GM15510 (cell line): Measurements from ENCODE around the gene CACNA1A.

Experiments used
- POLR2A ChIP-seq: IDR thresholded peaks from 3 replicates; pipeline ENCODE4 v1.6.1; 2011; ENCODE audit warnings: borderline replicate concordance; ENCODE audit not compliant: insufficient read length; ENCODE audit errors: extremely low read depth

CACNA1A gene

DNA sequence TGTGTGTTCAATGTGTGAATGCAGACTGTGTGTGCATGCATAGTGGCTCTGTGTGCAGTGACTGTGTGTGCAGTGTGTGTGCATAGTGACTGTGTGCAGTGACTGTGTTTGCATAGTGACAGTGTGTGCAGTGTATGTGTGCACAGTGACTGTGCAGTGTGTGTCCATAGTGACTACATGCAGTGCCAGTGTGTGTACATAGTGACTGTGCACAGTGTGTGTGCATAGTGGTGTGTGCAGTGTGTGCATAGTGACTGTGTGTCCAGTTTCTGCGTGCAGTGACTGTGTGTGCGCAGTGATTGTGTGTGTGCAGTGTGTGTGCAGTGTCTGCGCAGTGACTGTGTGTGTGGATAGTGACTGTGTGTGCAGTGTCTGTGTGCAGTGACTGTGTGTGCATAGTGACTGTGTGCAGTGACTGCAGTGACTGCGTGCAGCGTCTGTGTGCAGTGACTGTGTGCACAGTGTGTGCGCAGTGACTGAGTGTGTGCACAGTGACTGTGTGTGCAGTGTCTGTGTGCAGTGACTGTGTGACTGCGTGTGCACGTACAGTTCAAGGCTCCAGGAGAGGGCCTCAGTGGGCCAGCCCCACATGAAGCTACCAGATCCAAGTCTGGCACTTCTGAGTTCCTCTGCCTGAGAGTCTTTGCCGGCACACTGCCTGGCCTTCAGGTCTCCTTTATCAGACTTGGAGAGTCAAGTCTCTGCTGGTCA lies 265.8 kb downstream of the CACNA1A start:
- TF ChIP-seq POLR2A, result no peak

DNA sequence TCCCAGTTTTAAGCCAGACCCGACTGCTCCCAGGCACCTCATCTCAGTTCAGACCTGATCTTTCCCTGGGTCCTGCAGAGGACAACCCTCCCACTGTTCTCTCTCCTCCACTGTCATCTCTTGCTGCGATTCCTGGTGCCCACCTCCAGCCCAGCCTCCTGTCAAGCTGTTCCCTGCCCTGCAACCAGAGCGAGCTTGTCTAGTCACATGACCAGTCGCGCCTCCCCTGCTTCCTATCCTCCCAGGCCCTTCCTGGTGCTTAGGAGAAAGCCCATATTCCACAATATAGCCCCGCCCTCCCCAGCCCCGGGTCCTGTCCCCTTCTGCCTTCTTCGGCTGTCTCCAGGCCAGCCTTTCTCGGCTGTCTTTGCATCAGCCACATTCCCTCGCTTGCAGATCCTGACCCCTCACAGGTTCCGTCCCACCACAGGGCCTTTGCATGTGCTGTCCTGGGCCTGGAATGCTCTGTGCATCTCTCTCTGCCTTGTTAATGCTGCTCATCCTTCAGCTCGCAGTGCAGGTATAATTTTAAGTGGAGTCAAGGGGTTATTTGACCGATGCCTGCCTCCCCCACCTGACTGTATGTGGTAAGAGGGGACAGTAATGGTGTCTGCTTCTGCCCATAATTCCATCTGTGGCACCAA lies 267.3 kb downstream of the CACNA1A start:
- TF ChIP-seq POLR2A, result no peak

DNA sequence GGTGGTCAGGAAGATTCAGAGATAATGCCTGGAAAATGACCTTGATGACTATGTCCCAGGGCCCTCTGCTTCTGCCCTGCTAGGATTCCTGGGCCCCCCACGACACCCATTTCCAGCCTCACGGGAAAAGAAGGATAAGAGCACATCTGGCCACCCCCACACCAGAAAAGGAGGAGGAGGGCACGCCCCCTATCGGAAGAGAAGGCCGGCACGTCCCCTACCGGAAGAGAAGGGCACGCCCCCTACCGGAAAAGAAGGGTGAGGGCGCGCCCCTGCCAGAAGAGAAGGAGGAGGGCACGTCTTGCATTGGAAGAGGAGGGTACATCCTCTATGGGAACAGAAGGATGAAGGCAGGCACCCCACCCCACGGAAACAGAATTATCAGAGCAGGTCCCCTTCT lies 271.8 kb downstream of the CACNA1A start:
- TF ChIP-seq POLR2A, result no peak

DNA sequence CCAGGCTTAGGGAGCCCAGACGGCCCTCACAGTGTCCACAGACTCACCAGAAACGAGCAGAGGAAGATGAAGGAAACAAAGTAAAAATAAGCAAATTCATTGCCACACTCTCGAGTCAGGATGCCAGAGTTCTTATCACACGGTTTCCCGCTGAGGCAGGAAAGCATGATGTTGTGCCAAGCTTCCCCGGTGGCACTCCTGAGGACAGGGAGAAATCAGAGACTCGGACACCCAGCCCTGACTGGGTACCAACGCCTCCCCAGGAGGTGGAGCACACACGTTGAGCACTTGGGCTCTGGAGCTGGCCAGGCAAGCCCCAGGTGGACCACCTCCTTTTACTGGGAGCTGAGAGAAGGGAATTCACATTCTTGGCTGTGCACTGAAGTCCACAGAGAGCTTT lies 274.6 kb downstream of the CACNA1A start:
- no peak for TF ChIP-seq POLR2A

DNA sequence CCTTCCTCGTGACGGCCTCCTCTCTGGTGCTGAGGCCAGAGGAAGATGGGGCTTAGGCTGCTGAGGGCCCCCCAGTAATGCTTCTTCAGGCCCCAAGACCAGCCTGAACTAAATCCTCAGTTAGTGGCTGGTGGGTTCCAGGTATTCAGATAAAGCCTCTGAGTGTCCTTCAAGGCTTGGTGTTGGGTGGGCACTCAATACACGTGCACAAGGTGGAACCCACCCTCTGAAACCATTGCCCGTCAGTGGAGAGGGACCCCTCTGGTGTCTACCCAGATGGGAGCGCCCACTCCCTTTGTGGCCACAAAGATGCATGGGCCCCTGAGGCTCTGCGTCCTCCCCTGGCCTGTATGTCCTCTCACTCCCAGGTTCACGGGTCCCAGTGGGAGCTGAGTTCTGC lies 277.0 kb downstream of the CACNA1A start:
- no peak for TF ChIP-seq POLR2A

DNA sequence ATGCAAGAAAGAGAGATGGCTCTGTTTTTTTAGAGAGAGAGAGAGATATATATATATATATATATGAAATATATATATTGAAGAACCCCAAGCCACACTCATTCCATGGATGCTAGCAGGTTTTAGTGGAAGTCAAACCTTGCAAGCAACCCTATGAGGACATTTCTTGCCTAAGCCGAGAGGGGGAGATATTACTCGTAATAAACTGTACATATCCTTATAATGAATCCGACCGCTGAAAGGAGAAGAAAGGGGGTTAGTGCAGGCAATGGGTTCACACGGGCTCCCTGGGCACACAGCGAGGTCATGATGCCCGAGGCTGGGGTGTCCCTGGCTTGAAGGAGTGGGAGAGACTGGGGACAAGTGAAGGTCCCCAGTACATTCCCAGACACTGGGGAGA lies 277.7 kb downstream of the CACNA1A start:
- TF ChIP-seq POLR2A, result no peak

DNA sequence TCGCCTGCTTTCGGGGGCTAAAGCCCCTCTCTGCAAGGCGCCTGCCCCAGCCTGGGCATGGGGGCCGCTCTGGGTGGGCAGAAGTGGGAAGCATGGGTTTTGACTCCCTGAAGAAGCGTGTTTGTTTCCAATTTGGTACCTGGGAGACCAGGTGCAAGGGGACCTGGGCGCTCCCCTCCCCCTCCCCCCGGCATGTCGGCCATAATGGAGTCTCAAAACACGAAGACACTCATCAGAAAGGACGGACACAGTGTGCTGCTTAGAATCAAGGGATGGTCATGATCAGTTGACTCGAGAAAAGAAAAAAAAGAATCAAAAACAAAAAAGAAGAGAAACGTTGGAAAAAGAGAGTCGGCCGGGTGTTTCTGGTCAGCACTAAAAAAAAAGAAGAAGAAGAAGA lies 279.3 kb downstream of the CACNA1A start:
- no peak for TF ChIP-seq POLR2A

DNA sequence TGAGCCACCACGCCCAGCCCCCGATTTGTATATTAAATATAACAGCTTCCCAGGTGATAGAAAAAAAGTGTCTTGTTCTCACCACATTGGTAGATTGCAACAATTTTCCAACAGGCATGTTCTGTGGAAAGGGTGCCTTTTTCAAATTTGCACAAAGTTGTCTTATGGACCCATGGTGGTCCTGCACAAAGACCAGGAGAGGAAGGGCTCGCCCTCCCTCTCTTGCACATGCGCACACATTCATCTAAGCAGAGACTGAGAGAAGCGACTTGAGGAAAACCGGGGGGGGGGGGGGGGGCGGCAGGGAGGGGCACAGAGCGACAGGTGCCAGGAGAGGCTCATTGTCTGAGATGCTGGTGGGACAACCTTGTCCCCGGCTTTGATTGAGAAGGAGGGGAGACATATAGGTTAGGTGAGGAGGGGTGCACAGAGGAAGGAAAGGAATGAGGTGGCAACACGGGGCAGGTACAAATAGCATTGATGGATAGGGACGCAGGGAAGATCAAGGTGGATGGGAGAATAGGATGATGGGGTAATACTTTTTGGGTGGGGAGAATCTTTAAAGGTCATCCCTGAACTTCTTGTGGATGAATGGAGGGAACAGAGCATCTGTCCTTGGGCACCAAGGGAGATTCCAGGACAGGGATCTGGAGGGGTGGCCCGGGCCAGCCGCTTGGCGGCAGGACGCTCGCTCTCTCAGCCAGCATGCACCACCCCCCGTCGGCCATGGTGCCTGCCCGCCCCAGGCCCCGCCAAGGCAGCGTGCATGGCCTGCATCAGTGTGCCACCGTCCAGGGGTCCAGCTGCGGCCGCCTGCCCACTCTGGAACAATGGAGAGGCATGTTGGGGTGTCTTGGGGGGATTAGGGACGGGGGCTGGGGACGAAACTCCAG lies 280.1 kb downstream of the CACNA1A start:
- TF ChIP-seq POLR2A, result no peak

DNA sequence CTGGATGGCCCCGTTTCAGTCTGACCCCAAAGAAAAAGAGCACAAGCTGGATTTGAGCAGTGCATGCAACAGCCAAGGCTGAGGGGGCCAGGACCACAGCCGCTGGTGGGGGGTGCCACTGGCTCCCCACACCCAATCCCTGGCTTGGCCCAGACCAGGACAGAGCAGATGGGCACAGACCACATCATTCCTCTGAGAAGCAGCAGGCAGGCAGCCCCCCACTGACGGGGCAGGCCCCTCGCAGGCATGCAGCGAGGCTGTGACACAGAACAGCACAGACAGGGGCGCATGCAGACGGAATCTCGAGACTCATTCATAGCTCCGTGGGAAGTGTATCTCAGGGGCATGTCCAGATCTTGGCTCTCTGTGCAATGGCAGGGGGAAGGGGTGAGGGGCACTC lies 281.2 kb downstream of the CACNA1A start:
- no peak for TF ChIP-seq POLR2A

DNA sequence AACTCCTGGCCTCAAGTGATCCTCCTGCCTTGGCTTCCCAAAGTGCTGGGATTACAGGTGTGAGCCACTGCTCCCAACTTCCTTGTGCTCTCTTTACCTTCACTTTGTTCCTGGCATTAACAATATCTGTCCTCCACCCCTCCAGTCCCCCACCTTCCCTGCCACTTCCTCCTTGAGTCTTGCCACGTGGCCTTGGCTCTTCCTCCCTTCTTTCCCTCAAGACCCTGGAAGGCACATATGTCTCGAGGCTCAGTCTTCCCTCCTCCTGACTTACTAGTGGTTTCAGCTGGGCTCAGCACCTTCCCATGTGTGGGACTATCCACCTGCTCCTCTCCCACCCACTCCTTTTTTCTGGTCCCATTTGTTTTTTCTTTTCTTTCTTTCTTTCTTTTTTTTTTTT lies 285.4 kb downstream of the CACNA1A start:
- TF ChIP-seq POLR2A, result no peak

DNA sequence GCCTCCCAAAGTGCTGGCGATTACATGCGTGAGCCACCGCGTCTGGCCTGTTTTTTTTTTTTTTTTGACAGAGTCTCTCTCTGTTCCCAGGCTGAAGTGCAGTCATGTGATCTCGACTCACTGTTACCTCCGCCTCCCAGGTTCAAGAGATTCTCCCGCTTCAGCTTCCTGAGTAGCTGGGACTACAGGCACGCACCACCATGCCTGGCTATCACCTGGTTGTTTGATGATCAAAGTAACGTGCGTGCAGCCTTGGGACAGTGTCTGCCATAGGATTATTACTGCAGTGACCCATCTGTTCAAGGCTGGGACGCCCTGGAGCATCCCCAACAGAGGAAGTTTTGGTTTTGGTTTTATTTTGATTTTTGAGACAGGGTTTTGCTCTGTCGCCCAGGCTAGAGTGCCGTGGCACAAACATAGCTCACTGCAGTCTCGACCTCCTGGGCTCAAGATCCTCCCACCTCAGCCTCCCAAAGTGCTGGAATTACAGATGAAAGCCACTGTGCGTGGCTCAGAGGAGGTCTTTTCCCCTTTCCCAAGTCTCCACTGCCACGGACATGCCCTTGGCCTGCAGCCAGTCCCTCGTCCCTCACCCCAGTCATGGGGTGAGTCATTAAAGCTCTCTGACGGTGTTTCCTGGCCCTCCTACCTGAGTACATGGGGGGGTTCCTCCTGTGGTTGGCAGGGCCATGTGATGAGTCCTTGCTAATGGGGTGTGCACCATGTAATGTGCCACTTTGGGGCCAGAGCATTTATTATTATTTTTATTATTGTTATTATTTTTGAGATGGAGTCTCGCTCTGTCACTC lies 290.5 kb downstream of the CACNA1A start:
- no peak for TF ChIP-seq POLR2A

DNA sequence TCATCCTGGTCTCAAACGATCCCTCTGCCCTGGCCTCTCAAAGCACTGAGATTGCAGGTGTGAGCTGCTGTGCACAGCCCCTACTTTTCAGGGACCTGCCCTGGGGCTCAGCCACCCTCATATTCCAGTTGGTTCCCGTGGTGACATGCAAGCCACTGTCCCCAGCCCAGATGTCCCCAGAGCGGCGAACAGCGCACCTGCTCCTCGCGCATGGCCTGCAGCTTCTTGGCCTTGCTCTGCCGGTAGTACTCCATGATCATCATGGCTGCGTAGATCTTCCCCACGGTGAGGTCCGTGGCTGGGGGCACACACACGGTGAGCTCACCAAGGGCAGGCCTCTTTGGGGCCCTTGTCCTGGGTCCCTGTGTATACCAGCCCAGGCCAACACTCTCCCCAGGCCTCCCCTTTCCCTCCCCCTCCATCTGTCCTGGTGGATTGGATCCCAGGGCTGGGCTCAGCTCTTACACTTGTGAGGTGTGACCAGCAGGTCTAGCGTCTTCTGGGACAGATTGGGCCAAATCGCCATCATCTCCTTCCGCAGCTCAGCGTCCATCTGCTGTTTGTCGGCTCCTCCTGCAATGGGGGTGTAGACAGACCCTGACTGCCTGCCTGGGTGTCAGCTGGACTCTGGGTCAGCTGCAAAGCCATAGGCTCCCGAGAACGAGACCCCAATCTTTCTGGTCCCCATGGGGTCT lies 292.1 kb downstream of the CACNA1A start:
- TF ChIP-seq POLR2A, result no peak

DNA sequence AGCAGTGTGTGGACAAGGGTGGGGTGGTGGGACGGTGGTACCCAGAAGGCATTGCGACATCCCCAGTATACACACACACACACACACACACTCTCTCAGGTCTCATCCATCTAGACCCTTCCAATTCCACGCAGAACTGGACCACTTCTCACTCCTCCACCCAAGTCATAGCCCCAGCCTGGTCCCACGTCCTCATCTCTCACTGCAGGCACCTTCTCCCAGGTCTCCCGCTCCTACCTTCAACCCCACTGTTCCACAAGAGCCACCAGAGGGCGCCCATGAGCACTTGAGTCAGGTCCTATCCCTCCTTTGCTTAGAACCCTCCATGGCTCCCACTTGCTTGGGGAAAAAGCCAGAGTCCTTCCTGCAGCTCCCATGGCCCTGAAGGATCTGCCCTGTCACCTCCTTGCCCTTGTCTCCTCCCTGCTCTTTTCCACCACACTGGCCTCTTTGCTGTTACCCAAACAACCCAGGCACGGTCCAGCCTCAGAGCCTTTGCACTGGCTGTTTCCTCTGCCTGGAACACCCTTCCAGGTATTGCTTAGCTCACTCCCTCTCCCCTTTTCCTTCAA lies 293.4 kb downstream of the CACNA1A start:
- TF ChIP-seq POLR2A, result no peak
